Progenitor cell of endocrine pancreas (in vitro differentiated cells): ENCODE data around the gene TWIST1. TPM values are rescaled to one million over a fixed set of nuclear protein-coding genes. Genes with fewer than 3 reads are reported as not detected.

ENCODE experiments used
- DNase-seq: peaks from one replicate; pipeline ENCODE4 v3.0.0; 2021; ENCODE audit warnings: low spot score; ENCODE audit not compliant: unreplicated experiment
- H3K27ac Mint-ChIP-seq: 2 replicates; pipeline ENCODE4 v1.8.0; 2021; ENCODE audit warnings: mild to moderate bottlenecking, moderate library complexity, mixed read lengths
- H3K27me3 Mint-ChIP-seq: 2 replicates; pipeline ENCODE4 v1.8.0; 2021; ENCODE audit warnings: mixed read lengths
- H3K36me3 Mint-ChIP-seq: 2 replicates; pipeline ENCODE4 v1.8.0; 2022; ENCODE audit warnings: mixed read lengths; ENCODE audit not compliant: insufficient read depth
- H3K4me1 Mint-ChIP-seq: 2 replicates; pipeline ENCODE4 v1.8.0; 2021; ENCODE audit warnings: low read depth, mixed read lengths
- H3K4me3 Mint-ChIP-seq: 2 replicates; pipeline ENCODE4 v1.8.0; 2021; ENCODE audit warnings: low read depth, mild to moderate bottlenecking, moderate library complexity, mixed read lengths
- H3K9me3 Mint-ChIP-seq: 2 replicates; pipeline ENCODE4 v1.8.0; 2021; ENCODE audit warnings: low read depth, mixed read lengths
- CTCF ChIP-seq: fragments of 200-600 bp; sonication (generic); IDR thresholded peaks from one replicate; pipeline ENCODE4 v1.5.0; 2021; ENCODE audit warnings: antibody characterized with exemption, mild to moderate bottlenecking; ENCODE audit not compliant: unreplicated experiment
- total RNA-seq: library from RNA; stranded (reverse); gene quantifications from 2 replicates; pipeline ENCODE4 v1.2.1, GENCODE V29; 2021

TWIST1 gene
- total RNA-seq, 1 donor from 2014 or later, result 1.8 TPM

GRCh38 chr7:19098510-19098909 lies 18.9 kb downstream of the TWIST1 start:
- H3K27me3 Mint-ChIP-seq, result peaks cover 48% of the 10 kb centered on the region
- H3K9me3 Mint-ChIP-seq, result no peaks in the 10 kb centered on the region
- no peak overlapping the region for H3K27ac Mint-ChIP-seq
- H3K4me1 Mint-ChIP-seq, result no peaks in the 10 kb centered on the region
- no peak overlapping the region for H3K4me3 Mint-ChIP-seq
- H3K36me3 Mint-ChIP-seq, result no peaks in the 10 kb centered on the region
- DNase-seq, result no peak
- no peak for TF ChIP-seq CTCF

- H3K27ac Mint-ChIP-seq, result no peak overlapping the region
- H3K27me3 Mint-ChIP-seq, result peaks cover 37% of the 10 kb centered on the region
- no peaks in the 10 kb centered on the region for H3K4me1 Mint-ChIP-seq
- no peak for TF ChIP-seq CTCF
- H3K9me3 Mint-ChIP-seq, result no peaks in the 10 kb centered on the region
- H3K36me3 Mint-ChIP-seq, result no peaks in the 10 kb centered on the region
- no peak for DNase-seq
- H3K4me3 Mint-ChIP-seq, result no peak overlapping the region
Measured at GRCh38 chr7:19097165-19098055, 20.0 kb downstream of the TWIST1 start.

GRCh38 chr7:19095353-19095860 lies 22.0 kb downstream of the TWIST1 start:
- H3K27me3 Mint-ChIP-seq, result peaks cover 22% of the 10 kb centered on the region
- no peaks in the 10 kb centered on the region for H3K36me3 Mint-ChIP-seq
- TF ChIP-seq CTCF, result no peak
- no peak overlapping the region for H3K4me3 Mint-ChIP-seq
- no peak overlapping the region for H3K27ac Mint-ChIP-seq
- H3K4me1 Mint-ChIP-seq, result no peaks in the 10 kb centered on the region
- H3K9me3 Mint-ChIP-seq, result no peaks in the 10 kb centered on the region
- no peak for DNase-seq

GRCh38 chr7:19094598-19095352 lies 22.7 kb downstream of the TWIST1 start:
- no peak for TF ChIP-seq CTCF
- Mint-ChIP-seq H3K4me3 (no peak overlapping the region), H3K27ac (no peak overlapping the region), H3K27me3 (peaks cover 17% of the 10 kb centered on the region), H3K9me3 (no peaks in the 10 kb centered on the region), H3K36me3 (no peaks in the 10 kb centered on the region), H3K4me1 (no peaks in the 10 kb centered on the region)
- DNase-seq, result no peak

- no peaks in the 10 kb centered on the region for H3K36me3 Mint-ChIP-seq
- no peak overlapping the region for H3K27ac Mint-ChIP-seq
Measured at GRCh38 chr7:19094138-19094537, 23.3 kb downstream of the TWIST1 start.

More at GRCh38 chr7:19094138-19094537, 23.3 kb downstream of the TWIST1 start:
- no peak overlapping the region for H3K4me3 Mint-ChIP-seq
- H3K4me1 Mint-ChIP-seq, result no peaks in the 10 kb centered on the region
- peaks cover 13% of the 10 kb centered on the region for H3K27me3 Mint-ChIP-seq
- no peak for DNase-seq
- no peak for TF ChIP-seq CTCF
- H3K9me3 Mint-ChIP-seq, result no peaks in the 10 kb centered on the region
